Keratinocyte (primary cell): ENCODE results near the gene ADIPOR1. TPM values are rescaled to one million over a fixed set of nuclear protein-coding genes. Genes with fewer than 3 reads are reported as not detected.

Experiments used
- DNase-seq: peaks from one replicate; pipeline ENCODE4 v3.0.0-alpha.2; 2011; ENCODE audit warnings: low read depth, missing footprints, low spot score
- FAIRE-seq: peaks from 2 replicates; lab custom pipeline; 2011; peaks lifted over from hg19 to GRCh38; lab: Jason Lieb, UNC
- H2AFZ ChIP-seq: 2 replicates; pipeline ENCODE4 v1.6.0; 2012; ENCODE audit warnings: low read length, control low read depth, inconsistent platforms; ENCODE audit not compliant: control insufficient read depth
- H3K27ac ChIP-seq: 2 replicates; pipeline ENCODE4 v1.5.1; 2011; ENCODE audit warnings: low read length; ENCODE audit not compliant: control insufficient read depth, insufficient read depth
- H3K27me3 ChIP-seq: 3 replicates; pipeline ENCODE4 v1.6.0; 2011; ENCODE audit warnings: low read length; ENCODE audit not compliant: control insufficient read depth, insufficient read depth; ENCODE audit errors: extremely low read depth
- H3K36me3 ChIP-seq, 2 experiments: 2 replicates in 1 of 2; 3 replicates in 1 of 2; pipeline ENCODE4 v1.5.1; 2011; ENCODE audit warnings: low read length in 2 of 2, mild to moderate bottlenecking in 1 of 2; ENCODE audit not compliant: control insufficient read depth in 2 of 2, insufficient read depth in 2 of 2; ENCODE audit errors: extremely low read depth in 1 of 2
- H3K4me1 ChIP-seq: 3 replicates; pipeline ENCODE4 v1.5.1; 2011; ENCODE audit warnings: low read length; ENCODE audit not compliant: control insufficient read depth, insufficient read depth; ENCODE audit errors: extremely low read depth
- H3K4me2 ChIP-seq: 3 replicates; pipeline ENCODE4 v1.6.0; 2011; ENCODE audit warnings: low read depth, low read length; ENCODE audit not compliant: control insufficient read depth, insufficient read depth; ENCODE audit errors: extremely low read depth
- H3K4me3 ChIP-seq, 3 experiments: fragments of 200-600 bp in 1 of 3; sonication (generic) in 1 of 3; 2 replicates in 2 of 3; 3 replicates in 1 of 3; pipeline ENCODE4 v1.5.1; 2011 to 2016; ENCODE audit warnings: low read length in 3 of 3, mild to moderate bottlenecking in 3 of 3, control low read depth in 2 of 3, inconsistent platforms in 1 of 3, low read depth in 1 of 3, mixed read lengths in 1 of 3, mixed run types in 1 of 3, moderate library complexity in 1 of 3; ENCODE audit not compliant: control insufficient read depth in 2 of 3, insufficient read depth in 2 of 3; ENCODE audit errors: extremely low read depth in 1 of 3
- H3K79me2 ChIP-seq: 2 replicates; pipeline ENCODE4 v1.6.0; 2012; ENCODE audit warnings: low read length; ENCODE audit not compliant: control insufficient read depth, insufficient read depth
- H3K9ac ChIP-seq: 3 replicates; pipeline ENCODE4 v1.6.0; 2011; ENCODE audit warnings: low read length; ENCODE audit not compliant: control insufficient read depth, insufficient read depth; ENCODE audit errors: extremely low read depth
- H3K9me1 ChIP-seq: 3 replicates; pipeline ENCODE4 v1.6.0; 2011; ENCODE audit warnings: low read length; ENCODE audit not compliant: control insufficient read depth, insufficient read depth; ENCODE audit errors: extremely low read depth
- H3K9me3 ChIP-seq: 2 replicates; pipeline ENCODE4 v1.5.1; 2012; ENCODE audit warnings: low read depth, low read length; ENCODE audit not compliant: control insufficient read depth
- H4K20me1 ChIP-seq: 3 replicates; pipeline ENCODE4 v1.6.0; 2011; ENCODE audit warnings: low read length; ENCODE audit not compliant: control insufficient read depth, insufficient read depth; ENCODE audit errors: extremely low read depth
- CTCF ChIP-seq, 3 experiments: IDR thresholded peaks in 1 of 3; conservative IDR thresholded peaks in 1 of 3; optimal IDR thresholded peaks in 1 of 3; 2 replicates in 2 of 3; 3 replicates in 1 of 3; pipeline versions ENCODE3 to v1.5.1; 2011; ENCODE audit warnings: low read length in 3 of 3, mild to moderate bottlenecking in 3 of 3, moderate library complexity in 2 of 3, control low read depth in 1 of 3, inconsistent platforms in 1 of 3; ENCODE audit not compliant: insufficient read depth in 2 of 3; ENCODE audit errors: extremely low read depth in 1 of 3
- EZH2 ChIP-seq: IDR thresholded peaks from one replicate; pipeline ENCODE4 v1.6.1; 2012; ENCODE audit warnings: inconsistent platforms, mild to moderate bottlenecking, low read length, moderate library complexity
- dilution Hi-C: fragments of 300-500 bp; cut with MboI; formaldehyde crosslinking; loops from one replicate; pipeline ENCODE4 v1.7.0; 2020; ENCODE audit warnings: low sequenced_read_pairs; ENCODE audit not compliant: extremely low pct_ligation_motif_present
- polyA plus RNA-seq, 5 experiments: library from polyadenylated mRNA; depleted of rRNA in 3 of 5; stranded (reverse) in 3 of 5; stranded (forward) in 1 of 5; unstranded in 1 of 5; fragments of >200 nt; gene quantifications; 1 replicate in 1 of 5; 2 replicates in 3 of 5; 3 replicates in 1 of 5; pipeline versions ENCODE4 v1.2.1 to v1.2.3, GENCODE V29; 2011 to 2012; ENCODE audit warnings: missing spikeins in 2 of 5, low read depth in 1 of 5, low replicate concordance in 1 of 5

ADIPOR1 gene
- polyA plus RNA-seq, 1 donor (not counting 4 experiments of a cell fraction or from before 2014, with no cell fraction given) = 260 TPM

GRCh38 chr1:202966006-202966898 is 8.1 kb upstream of the ADIPOR1 start:
- H3K27me3 ChIP-seq = no peaks in the 10 kb centered on the region
- dilution Hi-C loops = no loop called here
- peak overlapping the region; percentile 97 for H3K4me2 ChIP-seq
- H2AFZ ChIP-seq = peak overlapping the region; percentile 0
- H3K36me3 ChIP-seq = peaks cover 22 to 28% of the 10 kb centered on the region in 2 experiments
- H4K20me1 ChIP-seq = no peaks in the 10 kb centered on the region
- peak overlapping the region; percentile 80 to 98 (median 82) for H3K4me3 ChIP-seq
- peaks cover 3% of the 10 kb centered on the region for H3K9me1 ChIP-seq
- no peaks in the 10 kb centered on the region for H3K9me3 ChIP-seq
- TF ChIP-seq EZH2 = no peak
- TF ChIP-seq CTCF (optimal IDR thresholded peaks at IDR 0.05 in 1 of 3, IDR thresholded peaks at IDR 0.05 in 1 of 3, conservative IDR thresholded peaks at IDR 0.05 in 1 of 3; ENCODE audit: extremely low read depth in 1 of 3, insufficient read depth in 2 of 3, low read length in 3 of 3) = no peak
- peak overlapping the region; percentile 84 for H3K27ac ChIP-seq
- H3K9ac ChIP-seq = peak overlapping the region; percentile 95
- no peak for FAIRE-seq
- peaks cover 19% of the 10 kb centered on the region for H3K79me2 ChIP-seq
- peaks cover 36% of the 10 kb centered on the region for H3K4me1 ChIP-seq
- DNase-seq = no peak

GRCh38 chr1:202965422-202965821 is 7.3 kb upstream of the ADIPOR1 start:
- no peak for FAIRE-seq
- TF ChIP-seq EZH2 (no peak), CTCF (optimal IDR thresholded peaks at IDR 0.05 in 1 of 3, IDR thresholded peaks at IDR 0.05 in 1 of 3, conservative IDR thresholded peaks at IDR 0.05 in 1 of 3; ENCODE audit: extremely low read depth in 1 of 3, insufficient read depth in 2 of 3, low read length in 3 of 3) (no peak)
- peaks cover 19% of the 10 kb centered on the region for H3K79me2 ChIP-seq
- no peaks in the 10 kb centered on the region for H3K27me3 ChIP-seq
- no peaks in the 10 kb centered on the region for H3K9me3 ChIP-seq
- H3K27ac ChIP-seq = peak overlapping the region; percentile 84
- dilution Hi-C loops = no loop called here
- H3K4me3 ChIP-seq = peak overlapping the region; percentile 80 to 98 (median 82)
- peaks cover 36% of the 10 kb centered on the region for H3K4me1 ChIP-seq
- H3K4me2 ChIP-seq = peak overlapping the region; percentile 97
- H3K9me1 ChIP-seq = peaks cover 3% of the 10 kb centered on the region
- H3K36me3 ChIP-seq = peaks cover 22 to 33% of the 10 kb centered on the region in 2 experiments
- H4K20me1 ChIP-seq = no peaks in the 10 kb centered on the region
- no peak overlapping the region for H2AFZ ChIP-seq
- H3K9ac ChIP-seq = peak overlapping the region; percentile 95
- DNase-seq = peak; percentile 48
